NCI-H187 treated with DMSO at 0.1 percent for 48 hours (cell line): Measurements from ENCODE around the gene MAGOHB.
"Not testable (repeated sequence)": the region's sequence is repeated elsewhere in the genome, so short reads cannot be mapped to it uniquely, and the experiment has no call there.

Experiments
- DNase-seq: peaks from one replicate; lab custom pipeline; 2025; lab: John Stamatoyannopoulos, UW

The MAGOHB gene

DNA sequence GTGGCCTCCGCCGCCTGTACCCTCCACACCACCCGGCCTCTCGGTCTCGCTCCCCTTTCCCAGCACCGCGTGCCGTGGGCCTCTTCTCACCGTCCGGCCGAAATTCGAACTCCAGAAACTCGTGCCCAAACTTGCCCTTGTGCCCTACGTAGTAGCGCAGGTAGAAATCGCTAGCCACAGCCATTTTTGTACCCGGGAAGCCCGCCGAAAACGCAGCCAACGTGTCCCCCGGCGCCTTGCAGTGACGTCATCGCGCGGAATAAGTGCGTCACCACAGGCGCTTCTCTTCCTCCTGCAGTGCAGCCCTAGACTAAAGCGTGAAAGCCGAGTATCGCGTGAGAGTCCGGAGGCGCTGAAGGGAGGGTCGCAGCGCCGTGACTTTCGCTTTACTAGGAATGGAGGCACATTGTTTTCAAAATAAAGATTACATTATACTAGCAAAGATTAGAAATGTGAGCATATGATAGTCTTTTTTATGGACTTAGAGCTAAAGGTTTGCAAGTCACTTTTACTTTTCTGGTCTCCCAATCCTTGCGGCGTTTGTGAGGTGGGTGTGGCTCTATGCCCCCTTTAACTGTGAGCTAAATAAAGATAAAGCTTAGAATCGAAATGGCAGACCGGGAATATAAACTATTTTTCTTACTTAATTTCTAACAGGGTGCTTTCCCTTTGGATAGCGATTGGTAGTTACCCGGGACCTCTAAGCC lies at the start of gene MAGOHB:
Gene MAGOHB (minus strand): TSS at position 261 of the 707 bp plus-strand sequence. CDS start 77 bp downstream, at position 184.
- peak; percentile 52 for DNase-seq

DNA sequence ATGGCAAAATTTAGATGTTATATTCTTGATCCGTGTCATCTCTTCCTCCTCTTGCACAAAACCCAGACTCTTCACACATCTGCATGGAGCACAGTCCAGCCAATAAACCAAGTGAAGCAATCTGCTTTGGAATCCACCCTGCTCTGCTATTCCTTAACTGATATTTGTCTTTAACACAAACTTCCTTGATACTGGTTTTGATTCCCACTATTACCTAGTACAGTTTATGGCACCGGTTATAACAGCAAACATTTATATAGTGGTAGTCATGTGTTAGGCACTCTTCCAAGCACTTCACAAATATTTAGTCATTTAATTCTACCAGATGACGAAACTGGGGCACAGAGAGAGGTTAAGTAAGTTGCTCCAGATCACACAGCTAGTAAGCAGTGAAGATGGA lies 47.9 kb upstream of the MAGOHB start:
- no peak for DNase-seq

DNA sequence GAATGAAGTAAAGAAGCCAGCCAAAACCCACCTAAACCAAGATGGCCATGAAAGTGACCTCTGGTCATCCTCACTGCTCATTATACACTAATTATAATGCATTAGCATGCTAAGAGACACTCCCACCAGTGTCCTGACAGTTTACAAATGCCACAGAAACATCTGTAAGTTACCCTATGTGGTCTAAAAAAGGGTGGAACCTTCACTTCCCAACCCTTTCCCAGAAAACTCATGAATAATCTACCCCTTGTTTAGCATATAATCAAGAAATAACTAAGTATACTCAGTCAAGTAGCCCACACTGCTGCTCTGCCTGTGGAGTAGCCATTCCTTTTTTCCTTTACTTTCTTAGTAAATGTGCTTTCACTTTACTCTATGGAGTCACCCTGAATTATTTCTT lies 40.6 kb upstream of the MAGOHB start:
- no peak for DNase-seq

DNA sequence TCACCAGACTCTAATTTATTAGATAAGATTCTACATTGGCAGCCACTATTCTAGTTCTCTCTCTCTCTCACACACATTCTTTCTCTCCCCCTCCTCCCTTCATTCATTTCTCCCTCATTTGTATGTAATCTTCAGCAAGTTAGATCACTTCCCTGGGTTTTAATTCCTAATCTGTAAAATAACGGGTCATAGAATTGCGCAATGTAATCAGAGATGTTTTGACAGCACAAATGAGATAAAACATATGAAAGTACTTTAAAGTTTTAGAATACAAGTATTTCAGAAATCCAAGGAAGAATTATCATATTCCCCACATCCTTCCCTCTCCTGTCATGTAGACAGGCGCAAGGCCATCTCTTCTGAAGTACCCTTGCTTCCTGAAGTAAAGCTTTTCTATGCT lies 38.8 kb upstream of the MAGOHB start:
- DNase-seq: no peak

DNA sequence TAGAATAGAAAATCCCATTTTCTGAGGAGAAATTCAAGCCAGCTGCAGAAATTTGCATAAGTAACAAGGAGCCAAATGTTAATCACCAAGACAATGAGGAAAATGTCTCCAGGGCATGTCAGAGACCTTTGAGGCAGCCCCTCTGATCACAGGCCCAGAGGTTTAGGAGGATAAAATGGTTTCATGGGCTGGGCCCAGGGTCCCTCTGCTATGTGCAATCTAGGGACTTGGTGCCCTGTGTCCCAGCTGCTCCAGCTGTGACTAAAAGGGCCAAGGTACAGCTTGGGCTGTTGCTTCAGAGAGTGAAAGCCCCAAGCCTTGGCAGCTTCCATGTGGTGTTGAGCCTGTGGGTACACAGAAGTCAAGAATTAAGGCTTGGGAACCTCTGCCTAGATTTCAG lies 33.2 kb upstream of the MAGOHB start:
- not testable (repeated sequence) for DNase-seq

DNA sequence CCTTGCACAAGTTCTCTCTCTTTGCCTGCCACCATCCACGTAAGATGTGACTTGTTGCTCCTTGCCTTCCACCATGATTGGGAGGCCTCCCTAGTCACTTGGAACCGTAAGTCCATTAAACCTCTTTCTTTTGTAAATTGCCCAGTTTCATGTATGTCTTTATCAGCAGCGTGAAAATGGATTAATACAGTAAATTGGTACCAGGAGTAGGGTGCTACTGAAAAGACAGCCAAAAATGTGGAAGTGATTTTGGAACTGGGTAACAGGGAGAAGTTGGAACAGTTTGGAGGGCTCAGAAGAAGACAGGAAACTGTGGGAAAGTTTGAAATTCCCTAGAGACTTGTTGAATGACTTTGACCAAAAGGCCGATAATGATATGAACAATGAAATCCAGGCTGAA lies 32.5 kb upstream of the MAGOHB start:
- DNase-seq: no peak

DNA sequence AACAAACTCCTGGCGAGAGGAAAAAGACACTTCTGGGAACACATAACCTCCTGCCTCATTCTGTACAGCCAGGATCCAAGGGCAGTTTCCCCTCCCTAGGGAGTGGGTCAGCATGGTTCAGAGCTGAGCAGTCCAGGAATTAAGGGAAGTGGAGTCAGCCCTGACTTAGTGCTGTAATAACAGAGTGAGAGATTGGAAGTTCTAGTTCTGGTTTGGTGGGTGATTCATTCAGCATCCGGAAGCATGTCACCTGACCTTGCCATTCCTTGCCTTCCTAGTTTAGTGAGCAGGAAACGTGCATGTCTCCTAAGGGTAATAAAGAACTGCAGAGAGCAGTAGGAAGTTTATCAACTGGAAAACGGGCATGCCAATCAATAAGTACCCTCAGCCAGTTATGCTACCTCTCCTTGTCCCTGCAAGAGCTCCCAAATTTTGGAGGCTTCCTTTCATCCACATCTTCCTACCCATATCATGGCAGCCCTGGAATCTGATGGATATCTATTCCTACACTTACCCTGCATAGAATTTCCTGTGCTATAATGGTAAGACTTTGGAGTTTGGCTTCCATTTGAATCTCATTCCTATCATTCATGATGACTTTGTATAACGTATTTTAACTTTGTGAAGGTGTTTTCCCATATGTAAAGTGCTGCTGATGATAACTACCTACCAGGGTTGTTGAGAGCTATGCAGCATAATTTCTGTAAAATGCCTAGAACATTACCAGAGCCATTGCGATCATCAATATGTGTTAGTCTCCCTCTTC lies 28.5 kb upstream of the MAGOHB start:
- DNase-seq: no peak

DNA sequence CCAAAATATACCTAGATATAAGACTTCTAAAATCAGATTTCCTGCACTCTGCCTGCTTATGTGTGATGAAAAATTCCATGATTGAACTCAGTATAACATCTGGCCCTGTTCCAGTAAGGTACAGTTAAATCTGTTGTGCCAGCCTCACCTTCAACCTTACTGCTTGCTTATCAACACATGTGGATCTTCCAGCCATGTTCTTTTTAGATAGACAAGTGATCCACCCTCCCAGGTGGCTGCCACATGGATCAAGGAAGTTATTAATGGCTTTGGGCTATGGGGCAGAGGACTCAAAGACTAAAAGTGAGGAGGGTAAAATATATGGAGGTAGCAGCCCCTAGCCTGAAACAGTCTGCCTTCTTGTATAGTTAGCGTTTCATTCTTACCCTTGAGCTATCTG lies 25.3 kb upstream of the MAGOHB start:
- DNase-seq: no peak

DNA sequence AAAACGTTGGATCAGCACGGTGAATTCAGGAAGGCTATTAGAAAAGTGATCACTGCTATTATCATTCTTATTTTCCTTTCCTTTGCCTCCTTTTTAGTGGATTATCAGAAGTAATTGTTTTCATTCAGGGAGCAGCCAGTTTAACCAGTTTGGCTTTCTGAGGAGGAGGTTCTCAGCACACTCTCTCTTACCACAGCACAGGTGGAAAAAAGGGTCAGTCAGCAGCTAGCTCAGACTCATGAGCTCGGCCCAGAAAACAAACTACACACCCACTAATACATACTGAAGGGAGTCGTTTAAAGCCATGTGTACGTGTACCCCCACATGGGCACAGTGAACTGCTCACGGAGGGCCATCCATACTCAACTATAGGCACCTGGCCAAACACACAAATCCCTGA lies 23.2 kb upstream of the MAGOHB start:
- no peak for DNase-seq

DNA sequence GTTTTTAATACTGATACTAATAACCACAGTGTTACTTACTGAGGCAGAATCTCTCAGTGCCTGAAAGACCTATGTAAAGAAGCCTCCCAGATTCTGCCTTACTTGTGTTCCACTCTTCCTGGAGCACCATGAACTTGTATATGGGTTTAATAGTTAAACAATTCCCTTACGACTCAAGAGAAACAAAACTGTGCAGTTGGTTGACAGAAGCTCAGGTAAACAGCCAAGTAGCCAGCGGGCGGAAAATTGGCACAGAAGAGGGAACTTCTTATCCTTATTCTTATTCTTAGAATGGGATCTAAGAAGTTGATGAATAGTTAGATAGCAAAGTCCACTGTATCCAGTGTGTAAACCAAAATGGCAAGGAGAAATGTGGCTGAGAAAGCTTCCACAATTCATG lies 22.7 kb upstream of the MAGOHB start:
- DNase-seq: no peak

DNA sequence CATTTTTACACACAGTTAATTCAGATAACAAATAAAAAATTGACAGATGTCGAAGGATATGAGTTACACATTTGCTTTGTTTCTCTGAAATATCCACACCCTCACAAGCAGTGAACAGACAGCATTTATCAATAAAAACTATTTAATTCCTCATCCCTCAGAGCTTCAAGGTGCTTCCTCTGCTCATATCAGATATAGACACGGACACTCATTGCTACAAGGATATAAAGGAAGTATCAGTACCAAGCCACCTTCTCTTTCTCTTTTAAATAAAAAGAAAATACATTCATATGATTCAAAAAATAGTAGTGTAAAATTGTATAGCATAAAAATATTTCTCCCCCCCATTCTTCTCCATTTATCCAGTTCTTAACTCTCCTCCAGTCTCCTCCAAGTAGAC lies 21.9 kb upstream of the MAGOHB start:
- DNase-seq: no peak

DNA sequence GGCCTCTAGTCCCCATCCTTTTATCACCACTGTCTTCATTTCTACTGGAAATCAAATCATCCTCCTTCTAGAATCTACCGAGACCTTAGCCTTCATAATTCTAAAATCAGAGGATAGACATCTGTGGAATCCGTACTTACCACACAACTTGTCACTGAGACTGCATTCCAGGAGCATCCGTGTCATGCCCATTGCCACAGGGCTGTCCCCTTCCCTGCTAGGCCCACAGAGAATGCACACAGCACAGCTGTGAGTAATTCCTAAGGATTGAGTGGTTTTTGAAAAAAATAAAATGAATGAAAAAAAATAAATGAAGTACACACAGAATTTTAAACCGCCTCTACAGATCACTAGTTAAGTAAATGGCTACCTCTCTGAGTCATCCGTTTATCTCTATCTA lies 21.0 kb upstream of the MAGOHB start:
- no peak for DNase-seq

DNA sequence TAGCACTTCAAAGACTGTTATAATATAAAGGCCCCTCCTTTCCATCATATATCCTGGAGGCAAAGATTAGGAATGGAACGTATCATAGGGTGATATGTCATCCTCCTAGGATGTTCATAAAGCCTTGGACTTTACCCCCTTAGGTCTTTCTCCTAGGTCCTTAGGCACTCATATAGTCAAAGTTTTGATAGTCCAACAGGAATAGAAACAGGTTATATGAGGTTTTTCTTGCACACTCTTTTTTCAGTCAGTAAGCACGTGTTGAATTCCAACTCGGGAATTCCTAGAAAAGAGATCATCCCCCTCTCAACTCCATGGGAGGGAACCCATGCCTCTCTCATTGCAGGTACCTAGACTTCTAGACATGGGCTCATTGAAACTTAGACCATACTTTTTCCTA lies 20.1 kb upstream of the MAGOHB start:
- no peak for DNase-seq

DNA sequence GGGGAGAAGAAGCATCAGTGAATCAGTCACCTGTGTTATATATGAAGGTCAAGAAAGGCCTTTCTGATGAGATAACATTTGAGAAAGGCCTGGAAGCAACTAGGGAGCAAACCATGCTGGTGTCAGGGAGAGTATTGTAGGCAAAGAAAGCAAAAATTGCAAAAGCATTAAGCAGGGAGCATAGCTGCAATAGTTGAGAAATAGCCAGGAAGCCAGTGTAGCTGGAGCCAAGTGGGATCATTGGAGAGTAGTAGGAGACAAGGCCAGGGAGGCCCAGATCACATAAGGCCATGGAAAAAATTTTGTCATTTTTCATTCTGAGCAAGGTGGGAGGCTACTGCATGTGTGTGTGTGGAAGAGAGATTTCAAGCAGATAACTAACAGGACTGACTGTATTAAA lies 18.8 kb upstream of the MAGOHB start:
- no peak for DNase-seq

DNA sequence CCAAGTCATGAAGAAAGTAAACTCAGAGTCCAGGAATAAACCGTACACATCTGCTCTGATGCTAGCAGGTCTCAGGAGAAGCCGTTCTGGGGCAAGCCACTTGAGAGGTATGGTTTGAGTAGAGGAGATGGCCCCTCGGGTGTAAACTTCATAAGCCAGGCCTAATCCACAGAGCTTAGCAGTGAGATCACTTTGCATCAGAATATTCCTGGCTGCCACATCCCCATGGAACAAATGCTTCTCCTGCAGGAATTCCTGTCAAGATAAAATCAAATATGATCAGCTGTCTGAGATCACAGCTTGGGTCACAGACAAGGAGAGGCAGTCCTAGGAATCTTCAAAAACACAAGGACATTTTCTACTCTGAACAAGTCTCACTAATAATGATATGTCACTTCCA lies 11.2 kb upstream of the MAGOHB start:
- no peak for DNase-seq

DNA sequence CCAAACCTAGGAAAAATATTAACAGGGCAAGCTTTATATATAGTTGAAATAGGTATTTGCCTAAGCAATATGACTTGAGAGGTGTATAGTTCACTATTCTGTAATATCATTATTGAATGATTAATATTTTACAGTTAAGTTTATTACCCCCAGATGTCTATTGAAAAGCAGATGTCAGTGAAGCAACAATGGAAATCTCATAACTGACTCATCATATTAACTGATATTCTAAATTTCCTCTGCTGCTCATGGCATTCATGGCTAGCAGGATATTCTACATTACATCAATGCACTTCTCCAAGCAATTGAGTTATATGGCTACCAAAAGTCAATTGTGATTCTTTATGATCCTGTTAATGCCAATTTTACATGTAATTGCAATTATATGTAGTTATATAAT lies 9.7 kb upstream of the MAGOHB start:
- no peak for DNase-seq

DNA sequence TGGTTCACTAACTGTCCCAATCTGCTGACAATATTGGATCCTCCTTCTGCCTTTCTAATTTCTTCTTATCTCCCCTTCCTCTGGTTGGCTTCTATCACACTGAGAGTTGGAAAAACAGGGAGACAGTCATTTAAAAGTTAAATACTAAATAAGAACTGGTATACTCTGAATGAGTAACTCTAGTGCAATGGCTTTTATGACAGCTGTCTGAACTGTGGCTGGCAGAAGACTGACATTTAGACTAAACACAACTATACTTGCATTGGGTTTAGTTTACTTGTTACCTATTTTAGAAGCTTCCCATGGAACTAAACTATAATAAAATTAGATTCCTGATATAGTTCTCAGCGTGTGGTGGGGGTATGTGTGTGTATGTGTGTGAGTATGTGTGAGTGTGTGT lies 7.9 kb upstream of the MAGOHB start:
- no peak for DNase-seq

DNA sequence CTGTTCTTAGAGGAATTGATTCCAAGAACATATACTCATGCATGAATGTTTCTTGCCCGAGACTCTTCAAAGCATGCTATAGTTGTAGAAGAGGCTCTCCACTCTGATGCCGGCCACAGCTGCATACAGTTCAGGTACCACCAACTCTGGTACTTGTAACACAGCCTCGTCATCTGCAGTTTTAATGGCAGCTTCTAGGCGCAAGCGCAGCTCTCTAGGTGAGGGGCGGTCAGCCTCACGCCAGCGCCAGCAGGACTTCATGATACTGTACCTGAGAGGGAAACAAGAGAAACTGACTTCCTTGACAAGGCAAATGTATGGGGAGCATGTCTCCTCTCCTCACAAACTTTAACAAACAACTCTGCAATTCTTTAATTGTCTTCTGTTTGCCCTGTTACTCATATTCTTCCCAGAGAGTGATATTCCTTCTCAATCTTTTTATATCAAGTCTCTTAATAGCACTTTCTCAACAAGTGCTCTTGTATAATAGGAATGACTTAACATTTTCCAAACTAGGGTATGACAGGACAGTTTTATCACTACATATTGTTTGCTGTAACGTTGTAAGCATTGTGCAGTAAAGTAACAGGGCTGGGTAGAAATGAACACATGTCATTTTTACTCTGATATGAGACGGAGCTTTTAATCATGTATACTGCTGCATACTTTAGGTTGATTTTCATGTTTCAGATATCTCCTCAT lies 6.8 kb upstream of the MAGOHB start:
- no peak for DNase-seq

DNA sequence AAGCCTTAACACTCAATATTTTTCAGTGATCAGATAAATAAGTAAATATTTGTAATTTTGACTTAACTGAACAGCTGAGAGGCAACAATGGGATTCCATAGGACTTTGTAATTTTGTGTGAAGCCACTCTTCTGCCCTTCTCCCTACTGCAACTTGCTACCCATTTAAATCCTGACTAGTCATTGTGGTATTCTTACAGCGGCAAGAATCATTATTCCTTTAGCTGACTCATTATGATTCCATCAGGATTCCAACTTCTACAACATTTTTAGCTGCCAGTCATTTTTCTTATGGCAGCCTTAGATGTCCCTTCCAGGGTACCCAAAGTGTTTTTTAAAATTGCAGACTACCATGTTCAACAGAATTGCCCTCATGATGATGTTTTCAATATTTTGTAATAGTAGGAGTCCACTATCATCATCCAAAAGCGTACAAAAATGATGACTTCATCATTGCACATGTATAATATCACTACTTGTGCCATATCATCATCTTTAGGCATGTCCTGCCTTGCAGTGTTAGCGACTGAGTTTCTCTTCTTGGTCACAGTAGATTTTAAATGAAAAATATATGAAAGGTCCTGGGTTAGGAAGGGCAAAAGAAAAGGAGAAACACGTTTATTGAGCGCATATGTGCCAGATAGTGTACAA lies 5.1 kb upstream of the MAGOHB start:
- no peak for DNase-seq

DNA sequence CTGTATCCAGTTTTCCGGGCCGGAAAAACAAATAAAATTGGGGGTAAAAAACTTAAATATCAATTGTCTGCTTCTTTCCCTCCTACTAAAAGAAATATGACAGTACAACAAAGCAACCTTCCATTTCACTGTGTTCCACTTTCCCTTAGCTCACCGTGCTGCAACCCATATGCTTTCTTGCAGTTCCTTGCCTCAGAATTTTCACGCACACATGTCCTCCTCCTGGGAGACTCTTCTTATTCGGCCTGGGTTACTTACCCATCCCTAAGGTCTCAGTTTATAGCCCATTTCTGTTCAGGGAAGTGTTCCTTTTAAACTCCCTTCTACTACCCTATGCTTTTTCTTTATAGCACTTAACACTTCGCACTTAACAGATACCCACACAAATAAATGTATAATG lies 4.5 kb upstream of the MAGOHB start:
- DNase-seq: no peak

DNA sequence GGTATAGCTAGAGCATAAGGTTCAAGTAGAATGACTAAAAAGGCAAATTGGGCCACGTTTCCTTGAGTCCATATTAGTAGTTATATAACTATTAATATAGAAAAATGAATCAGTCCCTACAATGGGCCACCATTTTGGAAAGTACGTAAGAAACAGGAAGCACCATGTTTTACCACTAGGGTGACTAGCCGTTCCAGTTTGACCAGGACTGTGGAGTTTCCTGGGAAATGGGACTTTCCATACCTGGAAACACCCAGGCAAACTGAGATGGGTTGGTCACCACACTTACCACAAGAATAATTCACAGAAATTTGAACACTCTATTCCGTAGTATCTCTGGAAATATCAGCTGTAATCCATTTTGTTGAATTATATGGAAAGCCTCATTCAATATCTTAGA lies 2.1 kb upstream of the MAGOHB start:
- no peak for DNase-seq

DNA sequence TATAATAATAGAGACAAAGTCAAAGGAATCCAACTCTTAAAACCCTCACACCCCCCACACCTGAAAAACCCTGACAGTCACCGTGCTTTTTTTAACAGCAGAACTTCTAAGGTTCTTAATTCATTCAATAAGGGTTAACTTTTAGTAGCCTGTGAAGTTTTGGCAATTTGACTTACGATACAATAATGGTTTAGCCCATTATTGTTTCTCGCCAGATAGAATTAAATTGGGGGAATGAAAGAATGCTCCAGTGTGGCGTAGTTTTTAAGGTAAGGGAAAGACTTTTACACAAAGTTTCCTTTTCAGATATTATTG lies 604 bp upstream of the MAGOHB start:
- DNase-seq: no peak

DNA sequence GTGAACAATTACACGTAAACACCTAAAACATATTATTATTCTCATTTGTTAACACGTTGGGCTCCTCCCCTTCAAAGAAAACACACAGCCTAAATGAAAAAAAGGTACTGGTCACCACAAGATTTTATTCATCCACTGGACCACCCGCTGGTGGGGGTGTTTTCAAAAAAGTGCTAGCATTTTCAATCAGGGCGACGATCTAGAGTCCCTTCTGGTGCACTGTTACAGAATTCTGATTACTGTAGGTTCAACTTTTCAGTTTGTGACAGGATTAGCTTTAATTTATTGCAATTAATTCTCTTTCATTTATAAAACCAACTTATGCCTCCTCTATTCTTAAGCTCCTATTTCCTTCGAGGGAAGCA lies 443 bp downstream of the MAGOHB start:
- DNase-seq: no peak
